ENCODE data around the gene CARD6. TPM values are rescaled to one million over a fixed set of nuclear protein-coding genes. Genes with fewer than 3 reads are reported as not detected.

The CARD6 gene
- polyA plus RNA-seq, 3 donors: 1.7 to 19.0 (median 6.7) TPM

Other genes with a start within 250 kb of the CARD6 start
- 10 to 100 TPM in 2 of 3 donors, 1 to 10 TPM in 1; 6.0 to 52.5 (median 18.5) TPM for gene PTGER4, start 161.5 kb upstream of the CARD6 start, polyA plus RNA-seq
- gene TTC33, start 85.4 kb upstream of the CARD6 start, polyA plus RNA-seq: 1 to 10 TPM; 3.6 to 5.3 (median 4.9) TPM
- gene PRKAA1, start 43.0 kb upstream of the CARD6 start, polyA plus RNA-seq: 10 to 100 TPM; 17.8 to 38.2 (median 31.5) TPM
- 1,000 to 10,000 TPM in 2 of 3 donors, 100 to 1,000 TPM in 1; 968 to 2,235 (median 1,717) TPM for gene RPL37, start 6.1 kb upstream of the CARD6 start, polyA plus RNA-seq
- 100 to 1,000 TPM; 154 to 737 (median 477) TPM for gene C7, start 68.1 kb downstream of the CARD6 start, polyA plus RNA-seq
- not detected for gene MROH2B, start 230.0 kb downstream of the CARD6 start, polyA plus RNA-seq